Measurements from ENCODE around the gene INTS11. TPM values are rescaled to one million over a fixed set of nuclear protein-coding genes. Genes with fewer than 3 reads are reported as not detected.
A peak's percentile ranks its signal among the peaks of the same experiment; 100 is the strongest.

INTS11 gene
- total and polyA plus RNA-seq, 2 donors (not counting 1 experiment from before 2014, with no cell fraction given), result 149 to 245 TPM

DNA sequence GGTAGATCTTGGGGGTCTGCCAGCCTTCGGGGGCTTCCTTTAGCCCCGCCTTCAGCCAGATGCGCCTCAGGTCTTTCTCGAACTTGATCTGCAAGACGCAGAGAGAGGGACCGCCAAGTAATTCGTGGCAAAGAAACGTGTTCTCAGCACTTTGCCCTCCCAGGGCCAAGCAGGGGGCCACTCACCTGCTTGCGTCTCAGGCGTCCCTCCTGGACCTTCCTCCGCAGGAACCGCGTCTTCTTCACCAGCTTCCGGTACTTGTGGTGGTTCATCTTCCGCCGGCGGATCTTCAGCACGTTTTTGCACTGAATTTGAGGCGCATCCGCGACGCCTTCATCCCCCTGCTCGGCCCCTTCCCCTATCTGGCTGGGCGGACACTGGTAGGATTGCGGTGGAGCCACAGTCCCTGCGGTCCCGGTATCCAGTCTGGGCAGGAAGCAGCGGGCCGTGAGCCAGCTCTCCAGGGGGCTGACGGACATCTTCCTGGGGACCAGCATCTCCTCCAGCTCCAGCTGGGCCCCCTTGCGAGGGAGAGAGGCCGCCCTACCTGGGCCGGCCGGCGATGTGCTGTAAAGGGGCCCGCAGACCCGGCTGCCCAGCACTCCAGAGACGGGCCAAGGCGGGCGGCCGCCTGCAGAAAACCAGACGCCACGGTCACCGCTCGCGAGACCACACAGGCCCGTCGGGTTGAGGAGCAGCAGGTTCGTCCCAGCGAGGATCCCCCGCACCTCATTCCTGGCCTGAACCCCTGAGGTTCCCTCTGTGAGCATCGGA is 49.5 kb upstream of the INTS11 start:
- ATAC-seq (ENCODE audit: low read depth) (no peak), DNase-seq (no peak)
- Histone ChIP-seq H3K4me1 (ENCODE audit: control insufficient read depth in 2 of 2, insufficient read depth in 2 of 2, low read length in 2 of 2) (peaks cover 19 to 37% of the 10 kb centered on the region in 2 donors), H3K27ac (ENCODE audit: low read length in 2 of 2) (peak overlapping the region; percentile 75 to 95), H3K4me2 (replicated peaks; ENCODE audit: low read depth, low read length, poor library complexity, severe bottlenecking) (peak overlapping the region; percentile 84), H3K36me3 (replicated peaks in 1 of 2; ENCODE audit: control extremely low read depth in 1 of 2, control insufficient read depth in 1 of 2, extremely low read depth in 1 of 2, insufficient read depth in 2 of 2, low read length in 1 of 2) (peaks cover 0 to 10% of the 10 kb centered on the region in 2 experiments), H3K9me3 (ENCODE audit: control extremely low read depth in 1 of 3, control insufficient read depth in 2 of 3, insufficient read depth in 1 of 3, low read length in 2 of 3) (peaks cover 0 to 3% (median 0%) of the 10 kb centered on the region in 3 donors), H4K20me1 (ENCODE audit: control insufficient read depth, insufficient read depth, low read length, poor library complexity, severe bottlenecking) (peaks cover 21% of the 10 kb centered on the region), H2AFZ (ENCODE audit: insufficient read depth, low read depth, low read length, poor library complexity, severe bottlenecking) (no peak overlapping the region), H3K9ac (ENCODE audit: low read length) (peak overlapping the region; percentile 81), H3K79me2 (ENCODE audit: control insufficient read depth, insufficient read depth, low read length) (peaks cover 15% of the 10 kb centered on the region), H3K27me3 (replicated peaks in 1 of 4; ENCODE audit: control extremely low read depth in 1 of 4, control insufficient read depth in 3 of 4, insufficient read depth in 4 of 4, low read length in 3 of 4) (no peaks in the 10 kb centered on the region), H3K4me3 (ENCODE audit: control extremely low read depth in 1 of 5, extremely low read depth in 1 of 5, insufficient read depth in 1 of 5, low read depth in 2 of 5, low read length in 4 of 5) (peak overlapping the region; percentile 2 to 93 (median 78))
- Mint-ChIP-seq H3K4me3 (peak overlapping the region; percentile 84), H3K4me1 (peaks cover 11% of the 10 kb centered on the region), H3K27me3 (no peaks in the 10 kb centered on the region), H3K27ac (peak overlapping the region; percentile 83), H3K9me3 (ENCODE audit: insufficient read depth) (no peaks in the 10 kb centered on the region)
- ChIA-PET CTCF (interaction anchor here (1.3 to 3.2 kb wide), 3 partner anchors 25 to 389 kb away, joined by 3 to 15 read pairs (median 3); partner anchors contain the start of gene CCNL2), POLR2A (interaction anchor here (1.5 to 1.9 kb wide), 2 partner anchors 25 to 131 kb away, joined by 7 to 23 read pairs; partner anchors contain the start of gene CCNL2)
- intact Hi-C loops (cut with micrococcal nuclease), result no loop called here
- TF ChIP-seq, protein P1, sequence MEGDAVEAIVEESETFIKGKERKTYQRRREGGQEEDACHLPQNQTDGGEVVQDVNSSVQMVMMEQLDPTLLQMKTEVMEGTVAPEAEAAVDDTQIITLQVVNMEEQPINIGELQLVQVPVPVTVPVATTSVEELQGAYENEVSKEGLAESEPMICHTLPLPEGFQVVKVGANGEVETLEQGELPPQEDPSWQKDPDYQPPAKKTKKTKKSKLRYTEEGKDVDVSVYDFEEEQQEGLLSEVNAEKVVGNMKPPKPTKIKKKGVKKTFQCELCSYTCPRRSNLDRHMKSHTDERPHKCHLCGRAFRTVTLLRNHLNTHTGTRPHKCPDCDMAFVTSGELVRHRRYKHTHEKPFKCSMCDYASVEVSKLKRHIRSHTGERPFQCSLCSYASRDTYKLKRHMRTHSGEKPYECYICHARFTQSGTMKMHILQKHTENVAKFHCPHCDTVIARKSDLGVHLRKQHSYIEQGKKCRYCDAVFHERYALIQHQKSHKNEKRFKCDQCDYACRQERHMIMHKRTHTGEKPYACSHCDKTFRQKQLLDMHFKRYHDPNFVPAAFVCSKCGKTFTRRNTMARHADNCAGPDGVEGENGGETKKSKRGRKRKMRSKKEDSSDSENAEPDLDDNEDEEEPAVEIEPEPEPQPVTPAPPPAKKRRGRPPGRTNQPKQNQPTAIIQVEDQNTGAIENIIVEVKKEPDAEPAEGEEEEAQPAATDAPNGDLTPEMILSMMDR (IDR thresholded peaks at IDR 0.05), result no peak
- TF ChIP-seq EZH2 (IDR thresholded peaks at IDR 0.05; ENCODE audit: borderline replicate concordance, insufficient read depth, low read depth, low read length, poor library complexity, severe bottlenecking), result no peak
- 66% methylated on average over 50 of the region's 52 CpGs for WGBS (ENCODE audit: insufficient coverage)
